IPS-11a (cell line): Measurements from ENCODE around the gene FHL2.

ENCODE experiments used
- H3K4me3 ChIP-seq: one replicate; pipeline ENCODE4 v1.5.1; 2013; ENCODE audit warnings: low read depth, low read length, control low read depth

Gene FHL2

GRCh38 chr2:105379741-105380186 is 19.1 kb downstream of the FHL2 start:
- no peak overlapping the region for H3K4me3 ChIP-seq

GRCh38 chr2:105378921-105379383 is 19.9 kb downstream of the FHL2 start:
- no peak overlapping the region for H3K4me3 ChIP-seq

GRCh38 chr2:105378276-105378840 is 20.5 kb downstream of the FHL2 start:
- no peak overlapping the region for H3K4me3 ChIP-seq

- H3K4me3 ChIP-seq = no peak overlapping the region
Measured at GRCh38 chr2:105377871-105378270, 21.0 kb downstream of the FHL2 start.

- no peak overlapping the region for H3K4me3 ChIP-seq
Measured at GRCh38 chr2:105376789-105377240, 22.0 kb downstream of the FHL2 start.

- no peak overlapping the region for H3K4me3 ChIP-seq
Measured at GRCh38 chr2:105376010-105376409, 22.8 kb downstream of the FHL2 start.

- no peak overlapping the region for H3K4me3 ChIP-seq
Measured at GRCh38 chr2:105375001-105375561, 23.8 kb downstream of the FHL2 start.

GRCh38 chr2:105373895-105374401 is 24.9 kb downstream of the FHL2 start:
- H3K4me3 ChIP-seq = no peak overlapping the region

- no peak overlapping the region for H3K4me3 ChIP-seq
Measured at GRCh38 chr2:105373344-105373781, 25.5 kb downstream of the FHL2 start.

- no peak overlapping the region for H3K4me3 ChIP-seq
Measured at GRCh38 chr2:105371810-105372209, 27.0 kb downstream of the FHL2 start.

GRCh38 chr2:105371156-105371555 is 27.7 kb downstream of the FHL2 start:
- H3K4me3 ChIP-seq = no peak overlapping the region

GRCh38 chr2:105369777-105370690 is 28.8 kb downstream of the FHL2 start:
- H3K4me3 ChIP-seq = no peak overlapping the region

- no peak overlapping the region for H3K4me3 ChIP-seq
Measured at GRCh38 chr2:105368759-105369408, 30.0 kb downstream of the FHL2 start.

- no peak overlapping the region for H3K4me3 ChIP-seq
Measured at GRCh38 chr2:105365206-105365605, 33.6 kb downstream of the FHL2 start.

GRCh38 chr2:105364436-105365139 is 34.3 kb downstream of the FHL2 start:
- no peak overlapping the region for H3K4me3 ChIP-seq

GRCh38 chr2:105362862-105363591 is 35.8 kb downstream of the FHL2 start:
- no peak overlapping the region for H3K4me3 ChIP-seq

- no peak overlapping the region for H3K4me3 ChIP-seq
Measured at GRCh38 chr2:105361102-105361889, 37.6 kb downstream of the FHL2 start.

GRCh38 chr2:105358593-105358992 is 40.3 kb downstream of the FHL2 start:
- no peak overlapping the region for H3K4me3 ChIP-seq

- no peak overlapping the region for H3K4me3 ChIP-seq
Measured at GRCh38 chr2:105357122-105357521, 41.7 kb downstream of the FHL2 start.
